GM12873 (cell line): ENCODE results near the gene VSTM2B.

ENCODE experiments used
- CTCF ChIP-seq: IDR thresholded peaks from 2 replicates; pipeline ENCODE4 v1.5.1; 2012; ENCODE audit warnings: low read depth, mild to moderate bottlenecking, moderate library complexity, low read length, control low read depth; ENCODE audit not compliant: insufficient read depth; ENCODE audit errors: missing control alignments

The VSTM2B gene

DNA sequence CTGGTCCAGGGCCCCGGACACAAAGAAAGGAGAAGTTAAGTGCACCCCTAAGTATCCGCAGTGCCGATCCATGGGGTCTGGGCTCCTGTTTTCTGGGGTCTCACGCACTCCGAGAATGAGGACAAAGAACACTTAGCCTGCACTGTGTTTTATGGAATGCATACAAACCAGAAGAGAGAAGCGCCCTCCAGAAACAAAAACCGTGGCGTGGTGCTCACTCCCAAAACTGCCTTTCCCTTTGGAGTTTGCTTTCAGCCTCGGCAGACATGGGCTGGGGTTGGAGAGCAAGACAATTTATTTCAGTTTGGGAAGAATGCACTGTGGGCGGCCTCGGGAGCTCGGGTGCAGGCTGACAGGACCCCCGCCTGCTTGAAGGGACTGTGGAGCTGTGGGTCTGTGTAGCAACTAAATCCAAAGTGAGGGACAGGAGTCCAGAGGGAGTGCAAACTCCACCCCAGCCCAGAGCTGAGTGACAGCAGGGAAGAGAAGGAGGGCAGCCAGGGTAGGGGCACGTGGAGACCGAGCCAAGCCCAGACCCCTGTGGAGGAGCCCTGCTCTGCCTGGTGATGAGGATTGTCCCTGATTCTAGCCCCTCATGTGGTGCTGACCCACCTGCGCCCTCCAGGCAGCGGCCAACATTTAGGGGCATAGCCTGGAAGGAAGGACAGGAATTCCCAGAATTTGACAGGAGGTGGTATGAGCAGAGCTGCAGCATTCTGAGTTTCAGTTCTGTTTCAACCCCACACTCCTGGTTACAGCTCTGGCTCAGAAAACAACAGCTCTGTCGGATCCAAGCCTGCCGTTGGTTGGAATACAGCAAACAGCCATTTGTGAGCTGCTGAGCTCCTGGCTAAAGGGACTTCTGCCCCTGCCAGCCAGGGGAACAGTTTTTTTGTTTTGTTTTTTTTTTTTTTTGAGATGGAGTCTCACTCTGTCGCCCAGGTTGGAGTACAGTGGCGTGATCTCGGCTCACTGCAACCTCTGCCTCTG is 42.5 kb downstream of the VSTM2B start:
- no peak for TF ChIP-seq CTCF

- TF ChIP-seq CTCF, result no peak
These were observed 43.5 kb downstream of the VSTM2B start for GRCh38 chr19:29569038-29569911.

- no peak for TF ChIP-seq CTCF
These were observed 45.4 kb downstream of the VSTM2B start for GRCh38 chr19:29571181-29571580.

DNA sequence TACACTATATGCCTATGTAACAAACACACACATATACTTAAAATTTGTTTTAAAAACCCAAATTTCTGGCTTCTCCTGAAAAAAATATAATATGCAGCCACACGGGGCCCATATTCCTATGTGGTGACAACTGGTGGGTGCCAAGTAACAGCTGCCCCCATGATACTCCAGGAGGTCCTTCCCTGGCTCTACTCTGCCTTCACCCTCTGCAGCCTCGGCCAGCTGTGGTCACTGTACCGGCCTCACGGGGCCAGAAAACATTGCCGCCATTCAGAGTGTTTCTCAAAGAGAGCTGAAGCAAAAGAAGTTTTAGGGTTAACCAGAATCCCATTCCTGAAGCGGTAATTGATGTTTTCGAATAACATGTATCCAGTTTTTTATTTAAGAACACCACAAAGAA is 47.7 kb downstream of the VSTM2B start:
- TF ChIP-seq CTCF, result no peak

GRCh38 chr19:29574510-29574909 is 48.7 kb downstream of the VSTM2B start:
- TF ChIP-seq CTCF, result no peak

GRCh38 chr19:29576046-29576606 is 50.3 kb downstream of the VSTM2B start:
- TF ChIP-seq CTCF, result no peak
